AG04450 (cell line): ENCODE results near the gene NWD2. TPM values are rescaled to one million over a fixed set of nuclear protein-coding genes. Genes with fewer than 3 reads are reported as not detected.

ENCODE experiments used
- CTCF ChIA-PET: fragments of 300-600, 350-600 bp; formaldehyde crosslinking; extraction: SDS; loops from one replicate; lab custom pipeline; 2022; ENCODE audit warnings: antibody characterized with exemption, inconsistent platforms; lab: Charles Lee
- POLR2A ChIA-PET: fragments of 350-600 bp; formaldehyde crosslinking; extraction: SDS; loops from one replicate; lab custom pipeline; 2021; ENCODE audit warnings: antibody characterized with exemption, inconsistent platforms; lab: Yijun Ruan, JAX
- DNase-seq: peaks from one replicate; pipeline ENCODE4 v3.0.0-alpha.2; 2011; ENCODE audit warnings: low read depth, low spot score
- H3K27ac ChIP-seq: one replicate; pipeline ENCODE4 v1.5.1; 2012; ENCODE audit warnings: low read depth, low read length, control low read depth
- H3K27me3 ChIP-seq: one replicate; pipeline ENCODE4 v1.6.0; 2012; ENCODE audit warnings: low read length; ENCODE audit not compliant: control insufficient read depth, insufficient read depth
- H3K4me3 ChIP-seq: 2 replicates; pipeline ENCODE4 v1.5.1; 2011; ENCODE audit warnings: mild to moderate bottlenecking, low read depth, low read length, control low read depth
- H3K9me3 ChIP-seq: 2 replicates; pipeline ENCODE4 v1.5.1; 2012; ENCODE audit warnings: low read length; ENCODE audit not compliant: control insufficient read depth, insufficient read depth
- CTCF ChIP-seq: IDR thresholded peaks from 2 replicates; pipeline ENCODE4 v1.5.1; 2011; ENCODE audit warnings: low read depth, low read length, control low read depth, inconsistent platforms
- polyA plus RNA-seq: library from polyadenylated mRNA; depleted of rRNA; stranded (reverse); fragments of >200 nt; gene quantifications from 2 replicates; pipeline ENCODE4 v1.2.3, GENCODE V29; 2011

NWD2 gene
- polyA plus RNA-seq, 1 experiment, result not detected

DNA sequence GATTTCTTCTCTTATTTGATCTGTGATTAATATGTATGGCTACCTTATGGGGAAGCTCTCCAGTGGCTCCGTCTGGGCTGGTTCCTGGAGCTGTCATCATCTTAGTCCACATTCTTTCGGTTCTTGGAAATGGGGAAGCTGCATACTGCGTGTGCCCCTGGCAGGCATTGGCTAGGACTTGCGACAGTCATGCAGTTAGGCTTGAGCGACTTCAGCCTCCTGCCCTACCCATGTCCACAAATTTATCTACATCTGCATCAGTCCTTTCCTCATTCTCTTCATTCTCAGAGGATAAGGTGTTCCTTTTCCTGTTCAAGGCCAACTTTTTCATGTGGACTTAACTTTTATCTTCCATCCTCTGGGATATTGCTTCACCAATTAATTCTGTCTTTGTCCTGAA is 227.4 kb downstream of the NWD2 start:
- TF ChIP-seq CTCF, result no peak
- no peak overlapping the region for H3K27ac ChIP-seq
- POLR2A ChIA-PET, result no interaction called here
- H3K4me3 ChIP-seq, result no peak overlapping the region
- H3K9me3 ChIP-seq, result no peaks in the 10 kb centered on the region
- H3K27me3 ChIP-seq, result peaks cover 2% of the 10 kb centered on the region
- DNase-seq, result no peak
- CTCF ChIA-PET, result no interaction called here

DNA sequence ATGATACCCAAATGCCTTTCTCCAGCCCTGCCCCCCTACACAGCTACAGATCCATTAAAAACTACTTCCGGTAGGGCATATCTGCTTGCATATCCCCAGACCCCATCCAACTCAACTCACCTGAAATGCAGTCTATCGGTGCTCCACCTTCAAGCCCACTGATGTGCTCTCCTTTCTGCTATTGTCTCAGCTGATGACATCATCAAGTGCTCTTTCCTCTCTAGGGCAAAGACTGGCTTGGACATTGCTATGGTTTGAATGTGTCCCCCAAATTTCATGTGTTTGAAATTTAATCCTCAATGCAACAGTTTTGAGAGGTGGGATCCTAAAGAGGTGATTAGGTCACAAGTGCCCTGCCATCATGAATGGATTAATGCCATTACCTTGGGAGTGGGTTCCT is 229.3 kb downstream of the NWD2 start:
- Histone ChIP-seq H3K9me3 (no peaks in the 10 kb centered on the region), H3K27ac (no peak overlapping the region), H3K27me3 (peaks cover 2% of the 10 kb centered on the region), H3K4me3 (no peak overlapping the region)
- ChIA-PET CTCF (no interaction called here), POLR2A (no interaction called here)
- DNase-seq, result no peak
- no peak for TF ChIP-seq CTCF

DNA sequence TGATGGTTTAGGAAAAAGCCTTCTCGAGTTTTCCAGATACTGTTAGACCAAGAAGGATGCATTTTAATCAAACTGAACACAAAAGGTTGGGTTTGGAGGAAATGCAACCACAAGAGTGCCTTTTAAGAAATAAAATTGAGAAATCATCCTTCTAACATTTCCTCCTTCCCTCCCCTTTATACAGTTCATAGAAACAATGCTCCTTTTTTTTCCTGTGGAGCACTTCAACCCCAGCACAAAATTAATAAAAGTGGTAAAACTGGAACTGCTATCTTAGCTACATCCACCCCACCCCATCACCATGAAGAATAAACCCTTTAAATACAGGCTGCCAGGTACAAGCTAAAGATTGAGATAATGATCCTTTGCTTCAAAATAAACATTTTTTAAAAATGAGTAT is 230.5 kb downstream of the NWD2 start:
- Histone ChIP-seq H3K9me3 (no peaks in the 10 kb centered on the region), H3K4me3 (no peak overlapping the region), H3K27ac (no peak overlapping the region), H3K27me3 (peaks cover 2% of the 10 kb centered on the region)
- ChIA-PET POLR2A (no interaction called here), CTCF (no interaction called here)
- TF ChIP-seq CTCF, result no peak
- no peak for DNase-seq

GRCh38 chr4:37475776-37476175 is 231.2 kb downstream of the NWD2 start:
- ChIA-PET POLR2A (no interaction called here), CTCF (no interaction called here)
- H3K27me3 ChIP-seq, result peaks cover 2% of the 10 kb centered on the region
- DNase-seq, result no peak
- H3K4me3 ChIP-seq, result no peak overlapping the region
- H3K9me3 ChIP-seq, result no peaks in the 10 kb centered on the region
- no peak overlapping the region for H3K27ac ChIP-seq
- TF ChIP-seq CTCF, result no peak

DNA sequence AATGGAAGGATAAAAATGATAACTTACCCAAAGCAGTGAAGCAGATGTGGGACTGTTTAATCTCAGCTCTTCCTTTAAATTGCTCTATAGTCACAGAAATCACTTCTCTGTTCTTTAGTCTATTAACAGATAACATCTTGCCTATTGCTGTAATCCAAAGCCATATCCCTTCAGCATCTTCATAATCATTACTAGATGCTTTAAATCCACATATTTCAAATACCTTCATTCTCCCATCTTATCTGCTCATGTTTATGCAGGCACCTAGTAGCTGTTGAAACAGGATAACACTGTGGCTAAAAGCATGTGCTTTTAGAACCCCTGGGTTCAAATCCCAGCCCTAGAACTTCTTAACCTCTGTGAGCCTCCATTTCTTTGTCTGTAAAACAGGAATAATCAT is 231.7 kb downstream of the NWD2 start:
- POLR2A ChIA-PET, result no interaction called here
- TF ChIP-seq CTCF, result no peak
- H3K4me3 ChIP-seq, result no peak overlapping the region
- peaks cover 2% of the 10 kb centered on the region for H3K27me3 ChIP-seq
- no peak overlapping the region for H3K27ac ChIP-seq
- DNase-seq, result no peak
- no peaks in the 10 kb centered on the region for H3K9me3 ChIP-seq
- CTCF ChIA-PET, result no interaction called here
